ENCODE results near the gene ANKRD61.

DNA sequence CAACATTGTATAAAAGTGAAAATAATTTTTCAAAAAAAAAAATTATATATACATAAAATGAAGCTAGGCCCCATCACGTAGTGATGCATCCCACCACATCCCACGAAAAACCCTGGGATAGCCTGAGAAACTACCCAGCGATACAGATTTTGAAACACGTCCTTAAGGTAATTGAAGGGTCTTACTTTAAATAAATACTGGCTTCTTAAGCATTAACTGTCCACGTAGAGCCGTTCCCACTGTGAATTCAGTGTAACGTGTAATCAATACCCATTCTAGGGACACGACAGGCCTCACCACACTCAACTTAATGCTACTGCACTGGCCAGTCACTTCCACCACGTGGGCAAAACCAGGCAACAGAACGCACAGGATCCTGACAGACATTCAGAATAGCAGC is 4.0 kb downstream of the ANKRD61 start:
- TF ChIP-seq, protein P1, sequence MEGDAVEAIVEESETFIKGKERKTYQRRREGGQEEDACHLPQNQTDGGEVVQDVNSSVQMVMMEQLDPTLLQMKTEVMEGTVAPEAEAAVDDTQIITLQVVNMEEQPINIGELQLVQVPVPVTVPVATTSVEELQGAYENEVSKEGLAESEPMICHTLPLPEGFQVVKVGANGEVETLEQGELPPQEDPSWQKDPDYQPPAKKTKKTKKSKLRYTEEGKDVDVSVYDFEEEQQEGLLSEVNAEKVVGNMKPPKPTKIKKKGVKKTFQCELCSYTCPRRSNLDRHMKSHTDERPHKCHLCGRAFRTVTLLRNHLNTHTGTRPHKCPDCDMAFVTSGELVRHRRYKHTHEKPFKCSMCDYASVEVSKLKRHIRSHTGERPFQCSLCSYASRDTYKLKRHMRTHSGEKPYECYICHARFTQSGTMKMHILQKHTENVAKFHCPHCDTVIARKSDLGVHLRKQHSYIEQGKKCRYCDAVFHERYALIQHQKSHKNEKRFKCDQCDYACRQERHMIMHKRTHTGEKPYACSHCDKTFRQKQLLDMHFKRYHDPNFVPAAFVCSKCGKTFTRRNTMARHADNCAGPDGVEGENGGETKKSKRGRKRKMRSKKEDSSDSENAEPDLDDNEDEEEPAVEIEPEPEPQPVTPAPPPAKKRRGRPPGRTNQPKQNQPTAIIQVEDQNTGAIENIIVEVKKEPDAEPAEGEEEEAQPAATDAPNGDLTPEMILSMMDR (IDR thresholded peaks at IDR 0.05): no peak
- TF ChIP-seq EP300 (IDR thresholded peaks at IDR 0.05): no peak
- no peak for TF ChIP-seq POLR2AphosphoS5 (IDR thresholded peaks at IDR 0.05)
- TF ChIP-seq POLR2A (IDR thresholded peaks at IDR 0.05): no peak
